SK-N-MC (cell line): ENCODE data around the gene EPHB4.

Source experiments
- EZH2 ChIP-seq: fragments of 200-600 bp; sonication (generic); IDR thresholded peaks from one replicate; pipeline ENCODE4 v1.6.1; 2017; ENCODE audit warnings: antibody characterized with exemption
- POLR2AphosphoS5 ChIP-seq: IDR thresholded peaks from 2 replicates; pipeline ENCODE4 v1.6.1; 2012; ENCODE audit warnings: mild to moderate bottlenecking, low read depth, low read length, borderline replicate concordance

- TF ChIP-seq POLR2AphosphoS5 = no peak
- TF ChIP-seq EZH2 = no peak
These were observed 63.7 kb downstream of the EPHB4 start for GRCh38 chr7:100763556-100764140.
